Vein endothelial cell (primary cell): ENCODE results near the gene SNAP23. TPM values are rescaled to one million over a fixed set of nuclear protein-coding genes. Genes with fewer than 3 reads are reported as not detected.

Experiments used
- total RNA-seq: library from RNA; depleted of rRNA; stranded (reverse); fragments of >200 nt; gene quantifications from 2 replicates; pipeline ENCODE4 v1.2.3, GENCODE V29; 2012

The SNAP23 gene
- 170 and 193 TPM in 2 replicates for total RNA-seq

DNA sequence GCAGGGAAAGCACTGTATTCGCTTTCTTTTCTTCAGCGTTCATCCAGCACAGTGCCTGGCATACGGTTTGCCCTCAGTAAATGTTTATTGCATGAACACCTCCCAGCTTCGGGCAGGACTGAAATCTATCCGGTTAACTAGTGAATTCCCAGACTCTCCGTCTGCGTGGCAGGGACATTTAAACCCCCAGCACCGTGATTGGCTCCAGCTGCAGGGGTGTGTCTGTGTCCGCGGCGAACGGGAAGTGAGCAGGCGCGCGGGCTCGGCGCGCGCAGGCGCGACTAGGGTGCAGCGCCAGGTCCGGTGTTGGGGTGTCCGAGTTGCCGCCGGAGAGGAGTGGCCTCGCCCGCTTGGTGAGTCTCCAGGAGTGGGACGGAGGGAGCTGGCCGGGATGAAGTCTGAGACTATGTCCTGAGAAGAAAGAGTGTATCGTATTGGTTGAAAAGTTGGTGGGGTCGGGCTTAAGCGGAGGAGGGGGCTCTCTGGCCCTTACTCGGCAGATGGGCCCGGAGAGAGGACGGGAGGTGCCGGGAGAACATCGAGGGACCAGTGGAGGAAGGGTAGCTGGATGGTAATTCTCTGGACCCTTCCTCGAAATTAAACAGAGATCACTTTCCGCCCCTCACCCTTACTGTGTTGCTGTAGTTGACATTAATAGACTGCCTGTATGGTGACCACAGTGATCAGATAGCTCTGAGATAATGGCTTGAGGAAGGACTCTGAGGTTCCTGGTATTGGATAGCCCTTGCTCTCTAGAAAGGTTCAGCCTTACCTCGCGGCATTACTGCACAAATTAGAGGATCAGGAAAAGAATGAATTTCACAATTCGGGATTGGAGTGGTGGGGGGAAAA is at the start of gene SNAP23:
Gene SNAP23, plus strand, starts transcription at position 274 of the 852 bp plus-strand sequence. CDS start 16,213 bp downstream, outside the sequence.

GRCh38 chr15:42490671-42491538 is 4.5 kb upstream of the SNAP23 start, which contains the start of gene ZNF106:
Gene ZNF106, minus strand, starts transcription at chr15:42491141. Its CDS starts 18,852 bp downstream, at chr15:42472289.

GRCh38 chr15:42548249-42549031 is 53.0 kb downstream of the SNAP23 start, which contains the start of the genes HAUS2 and LRRC57:
Gene HAUS2, plus strand, starts transcription at chr15:42548838. Its CDS starts 35 bp downstream, at chr15:42548873.
Gene LRRC57, minus strand, starts transcription at chr15:42548793. Its CDS starts 359 bp downstream, at chr15:42548434.

DNA sequence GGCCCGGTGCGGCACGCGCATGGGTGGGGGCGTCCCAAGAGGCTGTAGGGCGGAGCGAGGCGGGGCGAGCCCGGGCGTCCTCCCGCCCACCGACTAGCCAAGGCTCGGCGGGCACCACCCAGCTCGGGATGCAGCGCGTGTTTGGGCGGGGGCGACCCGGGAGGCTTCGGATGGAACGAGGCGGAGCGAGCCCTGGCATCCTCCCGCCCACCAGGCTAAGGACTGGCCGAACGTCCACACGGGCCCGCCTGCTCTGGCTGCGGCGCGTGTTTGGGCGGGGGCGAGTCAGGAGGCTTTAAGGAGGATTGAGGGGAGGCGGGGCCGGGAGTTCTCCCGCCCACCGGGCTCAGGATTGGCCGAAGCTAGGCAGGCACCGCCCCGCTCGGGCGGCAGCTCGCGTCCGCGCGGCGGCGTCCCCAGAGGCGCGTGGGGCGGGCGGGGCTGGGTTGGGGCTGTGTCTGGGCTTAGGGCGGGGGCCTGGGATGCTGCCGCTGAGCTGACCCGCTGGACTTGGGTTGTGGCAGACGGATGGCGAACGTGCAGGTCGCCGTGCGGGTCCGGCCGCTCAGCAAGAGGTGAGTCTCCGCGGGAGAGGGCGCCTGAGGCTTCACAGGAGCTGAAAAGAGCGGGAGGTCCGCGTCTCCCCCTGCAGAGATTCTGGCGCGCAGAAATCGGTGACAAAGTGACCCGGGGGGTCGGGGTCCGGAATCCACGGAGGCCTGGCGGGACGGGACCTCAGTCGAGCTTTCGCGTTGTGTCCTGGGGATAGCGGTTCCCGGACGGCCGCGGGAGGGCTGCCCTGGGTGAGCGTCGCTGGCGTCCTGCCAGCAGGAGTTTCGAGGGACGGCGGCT is 80.0 kb downstream of the SNAP23 start, which contains the start of gene STARD9:
Gene STARD9, plus strand, starts transcription at position 419 of the 852 bp plus-strand sequence. Its CDS starts 110 bp downstream, at position 529.

Other genes starting within 250 kb of the SNAP23 start
- gene GANC, start 222.4 kb upstream of the SNAP23 start, total RNA-seq: 12.1 and 15.2 TPM in 2 replicates
- gene TMEM87A, start 222.2 kb upstream of the SNAP23 start, total RNA-seq: 57.2 and 57.4 TPM in 2 replicates
- 0.33 and 0.96 TPM in 2 replicates for gene CAPN3, start 136.1 kb upstream of the SNAP23 start, total RNA-seq
- gene ZNF106, start 4.5 kb upstream of the SNAP23 start, total RNA-seq: 58.6 and 65.7 TPM in 2 replicates
- 21.9 and 25.8 TPM in 2 replicates for gene LRRC57, start 53.2 kb downstream of the SNAP23 start, total RNA-seq
- 27.8 and 42.8 TPM in 2 replicates for gene HAUS2, start 53.2 kb downstream of the SNAP23 start, total RNA-seq
- gene STARD9, start 80.0 kb downstream of the SNAP23 start, total RNA-seq: 20.3 and 27.1 TPM in 2 replicates
- 8.5 and 8.7 TPM in 2 replicates for gene CDAN1, start 241.5 kb downstream of the SNAP23 start, total RNA-seq